WTC11 (cell line): ENCODE measurements around the gene DCAF8L1. TPM values are rescaled to one million over a fixed set of nuclear protein-coding genes. Genes with fewer than 3 reads are reported as not detected.
"Not testable (repeated sequence)": the region's sequence is repeated elsewhere in the genome, so short reads cannot be mapped to it uniquely, and the experiment has no call there.

Experiments
- ATAC-seq: fragments of 200-7000 bp; cut with Tn5 transposase; 2 replicates; pipeline ENCODE4 v1.10.0; 2021; ENCODE audit warnings: mild to moderate bottlenecking, moderate library complexity
- CTCF ChIA-PET: fragments of 300-600 bp; sonication (Branson Sonifier 250); formaldehyde crosslinking; loops from one replicate; lab custom pipeline; 2021; ENCODE audit warnings: antibody characterized with exemption; lab: Charles Lee
- POLR2A ChIA-PET: fragments of 350-600 bp; sonication (Branson Sonifier 250); formaldehyde crosslinking; loops from one replicate; lab custom pipeline; 2021; ENCODE audit warnings: antibody characterized with exemption; lab: Charles Lee
- DNase-seq: peaks from one replicate; pipeline ENCODE4 v3.0.0; 2021; ENCODE audit warnings: low spot score
- H3K27ac Mint-ChIP-seq: 2 replicates; pipeline ENCODE4 v1.8.0; 2021; ENCODE audit warnings: mixed read lengths
- H3K27me3 Mint-ChIP-seq: 2 replicates; pipeline ENCODE4 v1.8.0; 2021; ENCODE audit warnings: low read depth, mild to moderate bottlenecking, moderate library complexity, mixed read lengths
- H3K36me3 Mint-ChIP-seq: 2 replicates; pipeline ENCODE4 v1.8.0; 2021; ENCODE audit warnings: mixed read lengths
- H3K4me1 Mint-ChIP-seq: 2 replicates; pipeline ENCODE4 v1.8.0; 2022; ENCODE audit warnings: mixed read lengths
- H3K4me3 Mint-ChIP-seq: 2 replicates; pipeline ENCODE4 v1.8.0; 2021; ENCODE audit warnings: mild to moderate bottlenecking, moderate library complexity, mixed read lengths
- H3K9me3 Mint-ChIP-seq: 2 replicates; pipeline ENCODE4 v1.8.0; 2021; ENCODE audit warnings: mixed read lengths
- ELF4 ChIP-seq: sonication (generic); formaldehyde crosslinking; IDR thresholded peaks from 2 replicates; pipeline ENCODE4 v1.8.1; 2022; ENCODE audit warnings: low read depth, mild to moderate bottlenecking, moderate library complexity, missing genetic modification reagents
- FOXK1 ChIP-seq: sonication (generic); formaldehyde crosslinking; IDR thresholded peaks from 2 replicates; pipeline ENCODE4 v1.8.0; 2022; ENCODE audit warnings: mild to moderate bottlenecking, moderate library complexity, missing genetic modification reagents
- NFATC4 ChIP-seq: fragments of 250-450 bp; sonication (Bioruptor Pico); IDR thresholded peaks from 2 replicates; pipeline ENCODE4 v1.9.0; 2021; ENCODE audit warnings: mild to moderate bottlenecking
- RORB ChIP-seq: fragments of 250-450 bp; sonication (Bioruptor Pico); IDR thresholded peaks from 2 replicates; pipeline ENCODE4 v1.9.0; 2021; ENCODE audit warnings: mild to moderate bottlenecking
- ZNF416 ChIP-seq: fragments of 250-450 bp; sonication (Bioruptor Pico); IDR thresholded peaks from 2 replicates; pipeline ENCODE4 v1.9.0; 2021; ENCODE audit warnings: mild to moderate bottlenecking, inconsistent platforms
- ZNF671 ChIP-seq: fragments of 250-450 bp; sonication (Bioruptor Pico); IDR thresholded peaks from 2 replicates; pipeline ENCODE4 v1.8.0; 2021; ENCODE audit warnings: mild to moderate bottlenecking
- total RNA-seq: library from RNA; stranded (reverse); gene quantifications from 3 replicates; pipeline ENCODE4 v1.2.3, GENCODE V29; 2021
- TF ChIP-seq, protein P1 (sequence below): fragments of 250-450 bp; sonication (Bioruptor Pico); IDR thresholded peaks from 2 replicates; pipeline ENCODE4 v1.9.0; 2021; ENCODE audit warnings: mild to moderate bottlenecking, borderline replicate concordance
- TF ChIP-seq, protein P2 (sequence below): sonication (generic); formaldehyde crosslinking; IDR thresholded peaks from 2 replicates; pipeline ENCODE4 v1.8.1; 2023; ENCODE audit warnings: mild to moderate bottlenecking, missing genetic modification reagents, borderline replicate concordance
- TF ChIP-seq, protein P3 (sequence below): sonication (generic); formaldehyde crosslinking; IDR thresholded peaks from 2 replicates; pipeline ENCODE4 v1.8.1; 2023; ENCODE audit warnings: mild to moderate bottlenecking, missing genetic modification reagents, moderate library complexity
- TF ChIP-seq, protein P4 (sequence below): sonication (generic); formaldehyde crosslinking; IDR thresholded peaks from 2 replicates; pipeline ENCODE4 v1.8.0; 2022; ENCODE audit warnings: mild to moderate bottlenecking, missing genetic modification reagents
- TF ChIP-seq, protein P5 (sequence below): sonication (generic); formaldehyde crosslinking; IDR thresholded peaks from 2 replicates; pipeline ENCODE4 v1.8.1; 2023; ENCODE audit warnings: mild to moderate bottlenecking, moderate library complexity, missing genetic modification reagents

The DCAF8L1 gene
- total RNA-seq, 1 experiment from 2014 or later: not detected

DNA sequence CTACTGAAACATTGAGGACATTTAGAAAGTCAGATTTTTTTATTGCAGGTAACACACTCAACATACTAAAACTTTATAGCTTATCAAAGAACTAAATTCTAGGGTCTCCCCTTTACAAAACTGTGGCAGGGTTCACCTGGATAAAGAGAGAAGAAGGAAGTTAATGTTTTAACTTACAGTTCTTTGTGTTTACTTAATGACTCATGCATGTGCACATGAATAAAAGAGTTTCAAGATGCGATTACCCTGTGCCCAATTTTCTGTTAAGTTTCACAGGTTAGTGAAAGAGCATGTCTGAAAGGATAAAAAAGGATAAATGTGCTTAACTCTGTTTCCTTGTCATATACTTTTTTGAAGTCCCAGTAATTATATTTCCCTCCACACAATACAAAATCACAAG is 16.8 kb downstream of the DCAF8L1 start (continued):
- TF ChIP-seq, protein P1, sequence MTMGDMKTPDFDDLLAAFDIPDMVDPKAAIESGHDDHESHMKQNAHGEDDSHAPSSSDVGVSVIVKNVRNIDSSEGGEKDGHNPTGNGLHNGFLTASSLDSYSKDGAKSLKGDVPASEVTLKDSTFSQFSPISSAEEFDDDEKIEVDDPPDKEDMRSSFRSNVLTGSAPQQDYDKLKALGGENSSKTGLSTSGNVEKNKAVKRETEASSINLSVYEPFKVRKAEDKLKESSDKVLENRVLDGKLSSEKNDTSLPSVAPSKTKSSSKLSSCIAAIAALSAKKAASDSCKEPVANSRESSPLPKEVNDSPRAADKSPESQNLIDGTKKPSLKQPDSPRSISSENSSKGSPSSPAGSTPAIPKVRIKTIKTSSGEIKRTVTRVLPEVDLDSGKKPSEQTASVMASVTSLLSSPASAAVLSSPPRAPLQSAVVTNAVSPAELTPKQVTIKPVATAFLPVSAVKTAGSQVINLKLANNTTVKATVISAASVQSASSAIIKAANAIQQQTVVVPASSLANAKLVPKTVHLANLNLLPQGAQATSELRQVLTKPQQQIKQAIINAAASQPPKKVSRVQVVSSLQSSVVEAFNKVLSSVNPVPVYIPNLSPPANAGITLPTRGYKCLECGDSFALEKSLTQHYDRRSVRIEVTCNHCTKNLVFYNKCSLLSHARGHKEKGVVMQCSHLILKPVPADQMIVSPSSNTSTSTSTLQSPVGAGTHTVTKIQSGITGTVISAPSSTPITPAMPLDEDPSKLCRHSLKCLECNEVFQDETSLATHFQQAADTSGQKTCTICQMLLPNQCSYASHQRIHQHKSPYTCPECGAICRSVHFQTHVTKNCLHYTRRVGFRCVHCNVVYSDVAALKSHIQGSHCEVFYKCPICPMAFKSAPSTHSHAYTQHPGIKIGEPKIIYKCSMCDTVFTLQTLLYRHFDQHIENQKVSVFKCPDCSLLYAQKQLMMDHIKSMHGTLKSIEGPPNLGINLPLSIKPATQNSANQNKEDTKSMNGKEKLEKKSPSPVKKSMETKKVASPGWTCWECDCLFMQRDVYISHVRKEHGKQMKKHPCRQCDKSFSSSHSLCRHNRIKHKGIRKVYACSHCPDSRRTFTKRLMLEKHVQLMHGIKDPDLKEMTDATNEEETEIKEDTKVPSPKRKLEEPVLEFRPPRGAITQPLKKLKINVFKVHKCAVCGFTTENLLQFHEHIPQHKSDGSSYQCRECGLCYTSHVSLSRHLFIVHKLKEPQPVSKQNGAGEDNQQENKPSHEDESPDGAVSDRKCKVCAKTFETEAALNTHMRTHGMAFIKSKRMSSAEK: no peak
- TF ChIP-seq, protein P2, sequence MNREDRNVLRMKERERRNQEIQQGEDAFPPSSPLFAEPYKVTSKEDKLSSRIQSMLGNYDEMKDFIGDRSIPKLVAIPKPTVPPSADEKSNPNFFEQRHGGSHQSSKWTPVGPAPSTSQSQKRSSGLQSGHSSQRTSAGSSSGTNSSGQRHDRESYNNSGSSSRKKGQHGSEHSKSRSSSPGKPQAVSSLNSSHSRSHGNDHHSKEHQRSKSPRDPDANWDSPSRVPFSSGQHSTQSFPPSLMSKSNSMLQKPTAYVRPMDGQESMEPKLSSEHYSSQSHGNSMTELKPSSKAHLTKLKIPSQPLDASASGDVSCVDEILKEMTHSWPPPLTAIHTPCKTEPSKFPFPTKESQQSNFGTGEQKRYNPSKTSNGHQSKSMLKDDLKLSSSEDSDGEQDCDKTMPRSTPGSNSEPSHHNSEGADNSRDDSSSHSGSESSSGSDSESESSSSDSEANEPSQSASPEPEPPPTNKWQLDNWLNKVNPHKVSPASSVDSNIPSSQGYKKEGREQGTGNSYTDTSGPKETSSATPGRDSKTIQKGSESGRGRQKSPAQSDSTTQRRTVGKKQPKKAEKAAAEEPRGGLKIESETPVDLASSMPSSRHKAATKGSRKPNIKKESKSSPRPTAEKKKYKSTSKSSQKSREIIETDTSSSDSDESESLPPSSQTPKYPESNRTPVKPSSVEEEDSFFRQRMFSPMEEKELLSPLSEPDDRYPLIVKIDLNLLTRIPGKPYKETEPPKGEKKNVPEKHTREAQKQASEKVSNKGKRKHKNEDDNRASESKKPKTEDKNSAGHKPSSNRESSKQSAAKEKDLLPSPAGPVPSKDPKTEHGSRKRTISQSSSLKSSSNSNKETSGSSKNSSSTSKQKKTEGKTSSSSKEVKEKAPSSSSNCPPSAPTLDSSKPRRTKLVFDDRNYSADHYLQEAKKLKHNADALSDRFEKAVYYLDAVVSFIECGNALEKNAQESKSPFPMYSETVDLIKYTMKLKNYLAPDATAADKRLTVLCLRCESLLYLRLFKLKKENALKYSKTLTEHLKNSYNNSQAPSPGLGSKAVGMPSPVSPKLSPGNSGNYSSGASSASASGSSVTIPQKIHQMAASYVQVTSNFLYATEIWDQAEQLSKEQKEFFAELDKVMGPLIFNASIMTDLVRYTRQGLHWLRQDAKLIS (CRISPR knock-in tag): no peak
- TF ChIP-seq, protein P3, sequence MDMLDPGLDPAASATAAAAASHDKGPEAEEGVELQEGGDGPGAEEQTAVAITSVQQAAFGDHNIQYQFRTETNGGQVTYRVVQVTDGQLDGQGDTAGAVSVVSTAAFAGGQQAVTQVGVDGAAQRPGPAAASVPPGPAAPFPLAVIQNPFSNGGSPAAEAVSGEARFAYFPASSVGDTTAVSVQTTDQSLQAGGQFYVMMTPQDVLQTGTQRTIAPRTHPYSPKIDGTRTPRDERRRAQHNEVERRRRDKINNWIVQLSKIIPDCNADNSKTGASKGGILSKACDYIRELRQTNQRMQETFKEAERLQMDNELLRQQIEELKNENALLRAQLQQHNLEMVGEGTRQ: no peak
- TF ChIP-seq RORB (CRISPR knock-in tag): no peak
- TF ChIP-seq FOXK1 (CRISPR knock-in tag): no peak
- TF ChIP-seq, all 79 proteins: peak for 0

DNA sequence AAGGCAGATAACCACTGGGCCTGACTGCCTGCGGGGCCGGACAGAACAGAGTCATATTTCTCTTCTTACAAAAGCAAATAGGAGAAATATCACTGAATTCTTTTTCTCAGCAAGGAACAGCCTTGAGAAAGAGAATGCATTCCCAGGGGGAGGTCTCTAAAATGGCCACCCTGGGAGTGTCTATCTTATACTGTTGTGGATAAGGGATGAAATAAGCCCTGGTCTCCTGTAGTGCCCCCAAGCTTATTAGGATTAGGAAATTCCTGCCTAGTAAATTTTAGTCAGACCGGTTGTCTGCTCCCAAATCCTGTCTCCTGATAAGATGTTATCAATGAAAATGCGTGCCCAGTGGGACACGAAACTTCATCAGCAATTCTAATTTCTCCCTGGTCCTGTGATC is 20.8 kb downstream of the DCAF8L1 start:
- Mint-ChIP-seq H3K9me3 (peaks cover 29% of the 10 kb centered on the region), H3K36me3 (peaks cover 28% of the 10 kb centered on the region)
- POLR2A ChIA-PET, H3K27ac Mint-ChIP-seq, ATAC-seq, CTCF ChIA-PET, H3K4me3 Mint-ChIP-seq, DNase-seq, H3K27me3 Mint-ChIP-seq, H3K4me1 Mint-ChIP-seq: not testable (repeated sequence)

DNA sequence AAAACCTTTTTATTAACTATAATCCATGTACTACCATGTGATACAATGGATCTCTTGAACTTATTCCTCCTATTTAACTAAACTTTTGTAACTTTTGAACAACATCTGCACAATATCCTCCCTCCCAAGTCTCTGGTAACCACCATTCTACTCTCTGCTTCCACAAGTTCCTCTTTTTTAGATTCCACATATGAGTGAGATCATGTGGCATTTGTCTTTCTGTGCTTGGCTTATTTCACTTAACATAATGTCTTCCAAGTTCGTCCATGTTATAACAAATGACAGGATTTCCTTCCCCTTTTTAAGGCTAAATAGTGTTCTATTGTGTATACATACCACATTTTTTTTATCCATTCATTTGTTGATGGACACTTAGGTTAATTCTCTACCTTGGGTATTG is 28.1 kb downstream of the DCAF8L1 start:
- no peak overlapping the region for H3K4me3 Mint-ChIP-seq
- no peaks in the 10 kb centered on the region; the same call in 1 of the 2 replicates for H3K27me3 Mint-ChIP-seq
- no peak for TF ChIP-seq NFATC4
- TF ChIP-seq, protein P4, sequence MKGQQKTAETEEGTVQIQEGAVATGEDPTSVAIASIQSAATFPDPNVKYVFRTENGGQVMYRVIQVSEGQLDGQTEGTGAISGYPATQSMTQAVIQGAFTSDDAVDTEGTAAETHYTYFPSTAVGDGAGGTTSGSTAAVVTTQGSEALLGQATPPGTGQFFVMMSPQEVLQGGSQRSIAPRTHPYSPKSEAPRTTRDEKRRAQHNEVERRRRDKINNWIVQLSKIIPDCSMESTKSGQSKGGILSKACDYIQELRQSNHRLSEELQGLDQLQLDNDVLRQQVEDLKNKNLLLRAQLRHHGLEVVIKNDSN (CRISPR knock-in tag): no peak
- TF ChIP-seq, protein P5, sequence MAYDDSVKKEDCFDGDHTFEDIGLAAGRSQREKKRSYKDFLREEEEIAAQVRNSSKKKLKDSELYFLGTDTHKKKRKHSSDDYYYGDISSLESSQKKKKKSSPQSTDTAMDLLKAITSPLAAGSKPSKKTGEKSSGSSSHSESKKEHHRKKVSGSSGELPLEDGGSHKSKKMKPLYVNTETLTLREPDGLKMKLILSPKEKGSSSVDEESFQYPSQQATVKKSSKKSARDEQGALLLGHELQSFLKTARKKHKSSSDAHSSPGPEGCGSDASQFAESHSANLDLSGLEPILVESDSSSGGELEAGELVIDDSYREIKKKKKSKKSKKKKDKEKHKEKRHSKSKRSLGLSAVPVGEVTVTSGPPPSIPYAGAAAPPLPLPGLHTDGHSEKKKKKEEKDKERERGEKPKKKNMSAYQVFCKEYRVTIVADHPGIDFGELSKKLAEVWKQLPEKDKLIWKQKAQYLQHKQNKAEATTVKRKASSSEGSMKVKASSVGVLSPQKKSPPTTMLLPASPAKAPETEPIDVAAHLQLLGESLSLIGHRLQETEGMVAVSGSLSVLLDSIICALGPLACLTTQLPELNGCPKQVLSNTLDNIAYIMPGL: no peak
- TF ChIP-seq ZNF416 (CRISPR knock-in tag): no peak
- TF ChIP-seq ZNF671 (CRISPR knock-in tag): no peak
- TF ChIP-seq FOXK1 (CRISPR knock-in tag): no peak
- no peak for TF ChIP-seq ELF4 (CRISPR knock-in tag)
- no peaks in the 10 kb centered on the region for H3K4me1 Mint-ChIP-seq
- ATAC-seq (no peak), DNase-seq (no peak)
- H3K36me3 Mint-ChIP-seq: no peaks in the 10 kb centered on the region
- H3K27ac Mint-ChIP-seq: no peak overlapping the region
- ChIA-PET POLR2A (no interaction called here), CTCF (no interaction called here)
- H3K9me3 Mint-ChIP-seq: no peaks in the 10 kb centered on the region; the same call in 1 of the 2 replicates
